GM18505 (cell line): Measurements from ENCODE around the gene TMC1.
"Not testable (repeated sequence)": the region's sequence is repeated elsewhere in the genome, so short reads cannot be mapped to it uniquely, and the experiment has no call there.

Source experiments
- ATAC-seq: cut with Tn5 transposase; IDR thresholded peaks from one replicate; pipeline ENCODE4 v1.9.1; 2021; ENCODE audit not compliant: unreplicated experiment
- POLR2A ChIP-seq: IDR thresholded peaks from 4 replicates; pipeline ENCODE4 v1.6.1; 2011; ENCODE audit warnings: borderline replicate concordance; ENCODE audit not compliant: insufficient read depth, insufficient read length; ENCODE audit errors: extremely low read depth

TMC1 gene

DNA sequence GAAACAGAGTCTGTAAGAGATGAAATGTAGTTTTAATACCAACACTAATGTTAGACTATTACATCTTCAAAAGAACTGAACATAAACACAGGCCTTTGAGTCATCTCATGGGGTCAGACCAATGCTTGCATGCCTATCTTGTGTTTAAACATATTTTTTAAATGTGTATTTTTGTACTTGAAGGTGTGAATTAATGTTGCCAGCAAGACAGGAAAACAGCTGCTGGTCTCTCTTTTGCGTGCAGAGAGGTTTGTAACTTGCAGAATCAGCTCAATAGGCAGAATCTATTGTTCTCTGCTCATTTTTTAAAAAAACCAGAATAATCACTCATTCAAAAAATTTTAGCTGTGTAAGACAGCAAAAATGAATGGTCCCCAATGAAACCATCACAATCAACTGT, 251.3 kb downstream of the TMC1 start:
- no peak for ATAC-seq
- no peak for TF ChIP-seq POLR2A

DNA sequence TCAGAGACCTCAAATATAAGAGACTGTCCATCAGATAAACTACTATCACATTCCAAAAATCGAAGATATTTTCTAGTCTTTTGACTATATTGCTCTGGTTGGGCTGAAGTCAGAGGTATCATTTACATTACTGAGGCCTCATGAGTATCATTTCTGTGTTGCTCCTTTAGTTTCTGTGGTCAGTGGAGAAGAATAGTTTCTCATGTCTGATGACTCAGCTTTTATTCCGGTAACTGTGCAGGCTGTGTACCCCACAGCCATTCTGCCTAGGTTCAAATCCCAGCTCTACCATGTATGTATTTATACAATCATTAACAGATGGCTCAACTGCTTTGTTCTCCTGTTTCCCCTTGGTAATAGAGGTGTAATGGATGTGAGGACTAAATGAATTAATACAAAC, 252.2 kb downstream of the TMC1 start:
- ATAC-seq, result no peak
- no peak for TF ChIP-seq POLR2A

DNA sequence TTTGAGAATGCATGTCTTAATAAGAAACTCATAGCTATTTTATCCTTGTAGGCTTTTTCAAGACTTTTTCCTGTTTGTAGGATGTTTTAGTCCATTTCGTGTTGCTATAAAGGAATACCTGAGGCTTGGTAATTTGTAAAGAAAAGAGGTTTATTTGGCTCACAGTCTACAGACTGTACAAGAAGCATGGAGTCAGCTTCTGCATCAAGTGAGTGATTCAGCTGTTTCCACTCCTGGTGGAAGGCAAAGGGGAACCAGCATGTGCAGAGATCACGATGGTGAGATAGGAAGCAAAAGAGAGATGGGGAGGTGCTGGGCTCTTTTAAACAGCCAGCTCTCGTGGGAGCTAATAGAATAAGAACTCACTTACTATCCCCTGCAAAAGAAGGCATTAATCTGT, 254.2 kb downstream of the TMC1 start:
- no peak for TF ChIP-seq POLR2A
- ATAC-seq, result no peak

DNA sequence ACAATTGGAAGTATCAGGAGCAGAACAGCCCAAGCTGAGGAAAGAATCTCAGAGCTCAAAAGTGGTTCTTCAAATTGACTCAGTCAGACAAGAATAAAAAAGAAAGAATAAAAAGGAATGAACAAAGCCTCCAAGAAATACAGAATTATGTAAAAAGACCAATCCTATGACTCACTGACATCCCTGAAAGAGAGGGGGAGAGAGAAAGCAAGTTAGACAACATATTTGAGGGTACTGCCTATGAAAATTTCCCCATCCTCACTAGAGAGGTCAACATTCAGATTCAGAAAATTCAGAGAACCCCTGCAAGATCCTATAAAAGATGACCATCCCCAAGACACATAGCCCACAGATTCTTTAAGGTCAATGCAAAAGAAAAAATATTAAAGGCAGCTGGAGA, 258.2 kb downstream of the TMC1 start:
- ATAC-seq, result no peak
- no peak for TF ChIP-seq POLR2A

DNA sequence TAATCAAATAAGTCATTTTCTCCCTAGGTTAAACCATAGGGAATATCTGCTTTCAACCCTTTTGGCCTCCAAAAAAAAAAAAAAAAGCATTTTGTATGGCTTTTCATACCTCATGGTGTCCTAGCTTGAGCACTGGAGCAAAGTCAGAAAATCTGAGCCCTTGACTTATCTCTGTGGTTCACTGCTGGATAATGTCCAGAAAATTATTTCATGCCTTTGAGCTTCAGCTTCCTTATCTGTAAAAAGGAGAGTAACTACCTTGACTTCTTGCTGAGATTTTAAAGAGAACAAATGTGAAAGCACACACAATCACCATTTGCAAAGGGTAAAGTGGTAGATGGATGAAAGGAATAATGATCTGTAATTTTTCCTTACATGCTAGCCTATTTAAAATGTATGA, 265.5 kb downstream of the TMC1 start:
- no peak for ATAC-seq
- TF ChIP-seq POLR2A, result no peak

DNA sequence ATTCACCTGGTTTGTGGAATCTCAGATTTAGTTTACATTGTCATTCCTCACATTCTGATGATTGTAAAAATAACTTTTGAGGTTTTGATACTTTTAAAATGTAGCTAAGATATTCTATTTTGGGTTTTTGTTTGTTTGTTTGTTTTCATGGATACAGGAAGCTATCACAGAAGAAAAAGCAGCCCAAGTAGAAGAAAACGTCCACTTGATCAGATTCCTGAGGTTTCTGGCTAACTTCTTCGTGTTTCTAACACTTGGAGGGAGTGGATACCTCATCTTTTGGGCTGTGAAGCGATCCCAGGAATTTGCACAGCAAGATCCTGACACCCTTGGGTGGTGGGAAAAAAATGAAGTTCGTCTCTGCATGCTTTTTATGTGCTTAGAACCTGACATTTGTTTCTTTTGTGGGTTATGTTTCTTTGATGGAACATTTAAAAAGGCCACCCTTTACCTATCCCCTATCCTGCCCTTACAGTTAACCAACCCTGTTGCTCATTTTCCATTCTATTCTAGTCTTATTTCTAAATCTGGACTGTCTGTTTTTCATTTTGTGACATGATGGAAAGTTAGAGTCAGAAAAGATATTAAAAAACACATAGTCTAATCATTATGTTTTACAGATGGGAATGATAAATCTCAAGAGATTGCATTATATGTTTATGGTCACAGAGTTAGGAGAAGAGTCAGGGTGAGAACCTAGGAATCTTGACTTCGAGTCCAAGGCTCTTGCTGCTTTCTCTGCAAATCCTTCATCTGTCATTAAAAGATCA, 267.7 kb downstream of the TMC1 start:
- no peak for ATAC-seq
- no peak for TF ChIP-seq POLR2A

DNA sequence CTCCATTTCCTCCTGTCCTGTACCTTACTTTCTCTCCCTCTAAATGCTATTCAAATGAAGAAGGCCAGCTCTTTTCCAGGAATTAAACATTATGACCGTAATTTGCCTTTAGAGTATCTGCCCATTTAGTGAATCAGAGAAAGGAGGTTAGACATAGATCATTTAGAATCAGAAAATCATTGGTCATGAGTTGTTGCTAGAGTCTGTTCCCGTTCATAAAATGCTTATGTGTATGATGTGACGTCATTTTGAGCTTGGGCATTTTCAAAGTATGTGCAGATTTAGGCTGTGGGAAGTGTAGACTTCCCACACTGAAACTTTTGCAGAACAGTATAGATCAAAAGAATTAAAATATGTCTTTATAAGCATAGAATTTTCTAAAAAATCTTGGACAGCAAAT, 268.5 kb downstream of the TMC1 start:
- no peak for ATAC-seq
- no peak for TF ChIP-seq POLR2A

DNA sequence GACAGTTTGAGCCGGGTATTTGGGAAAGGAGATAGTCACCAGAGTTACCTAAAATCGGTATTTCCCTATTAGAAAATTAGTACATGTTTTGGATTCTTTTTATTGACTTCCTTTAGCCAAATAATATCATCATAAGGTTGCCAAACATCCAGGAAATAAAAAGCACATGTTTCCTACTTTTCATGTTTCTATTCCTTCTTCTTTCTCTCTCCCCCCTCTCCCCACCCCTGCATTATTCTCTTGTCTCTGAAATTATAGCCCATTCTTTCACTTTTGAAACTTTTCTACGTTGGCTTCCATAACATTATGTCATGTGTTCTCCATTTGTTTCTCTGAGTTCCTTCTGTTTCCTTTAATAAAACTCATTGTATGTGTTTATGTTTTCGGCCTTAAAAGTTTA, 269.6 kb downstream of the TMC1 start:
- ATAC-seq, result no peak
- TF ChIP-seq POLR2A, result no peak

DNA sequence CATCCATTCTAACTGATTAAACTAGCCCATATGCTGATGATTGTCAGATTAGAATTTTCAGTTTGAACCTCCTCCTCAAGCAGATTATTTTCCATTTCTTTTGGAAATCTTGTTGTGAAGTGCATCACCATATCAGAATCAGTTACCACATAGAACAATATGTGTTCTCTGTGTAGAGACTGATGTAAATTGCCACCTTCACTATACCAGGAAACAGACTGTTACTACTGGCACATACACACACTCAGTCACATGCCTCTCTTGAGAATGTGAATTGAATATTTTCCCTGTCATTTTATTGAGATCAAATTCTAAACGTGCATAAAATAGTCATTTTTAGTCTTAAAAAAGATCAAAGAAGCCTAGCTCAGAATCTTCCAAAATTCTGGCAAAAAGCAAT, 270.0 kb downstream of the TMC1 start:
- TF ChIP-seq POLR2A, result no peak
- ATAC-seq, result no peak

DNA sequence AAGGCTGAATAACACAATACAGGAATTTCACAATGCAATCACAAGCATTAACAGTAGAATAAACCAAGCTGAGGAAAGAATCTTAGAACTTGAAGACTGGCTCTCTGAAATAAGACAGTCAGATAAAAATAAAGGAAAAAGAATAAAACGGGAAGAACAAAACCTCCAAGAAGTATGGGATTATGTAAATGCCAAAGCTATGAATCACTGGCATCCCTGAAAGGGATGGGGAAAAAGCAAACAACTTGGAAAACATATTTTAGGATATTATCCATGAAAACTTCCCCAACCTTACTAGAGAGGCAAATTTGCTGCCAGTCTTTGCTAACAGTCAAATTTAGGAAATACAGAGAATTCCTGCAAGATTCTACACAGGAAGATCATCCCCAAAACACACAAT, 273.5 kb downstream of the TMC1 start:
- ATAC-seq, result no peak
- TF ChIP-seq POLR2A, result no peak

DNA sequence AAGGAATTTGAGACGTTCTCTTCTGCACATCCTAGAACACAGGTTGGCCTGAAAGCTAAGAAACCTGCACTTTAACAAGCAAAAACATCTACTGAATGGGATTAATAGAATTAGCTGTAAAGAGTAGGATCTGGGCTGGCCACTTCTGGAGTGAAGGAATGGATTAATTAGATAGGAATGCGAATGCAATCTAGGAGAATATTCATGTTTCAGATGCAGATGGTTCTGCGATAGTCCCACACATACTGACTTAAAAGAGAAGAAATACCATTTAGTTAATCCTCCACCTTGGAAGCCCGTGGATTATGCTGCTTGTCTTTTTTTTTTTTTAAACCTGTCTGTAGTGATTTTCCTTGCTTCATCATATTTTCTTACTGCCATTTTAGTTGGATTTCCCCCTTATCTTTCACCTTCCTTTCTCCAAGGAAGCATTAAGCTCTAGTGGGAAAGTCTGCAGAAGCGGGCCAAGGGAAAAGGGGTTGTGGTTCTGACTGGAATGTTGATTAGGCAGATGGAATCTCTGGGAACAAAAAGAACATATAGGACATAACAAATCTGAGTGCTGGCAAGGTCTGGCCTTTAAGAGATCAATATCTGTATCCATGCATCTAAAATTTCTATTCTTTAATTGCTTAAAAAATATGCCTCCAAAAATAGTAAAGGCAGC, 279.1 kb downstream of the TMC1 start:
- ATAC-seq, result no peak
- TF ChIP-seq POLR2A, result no peak

DNA sequence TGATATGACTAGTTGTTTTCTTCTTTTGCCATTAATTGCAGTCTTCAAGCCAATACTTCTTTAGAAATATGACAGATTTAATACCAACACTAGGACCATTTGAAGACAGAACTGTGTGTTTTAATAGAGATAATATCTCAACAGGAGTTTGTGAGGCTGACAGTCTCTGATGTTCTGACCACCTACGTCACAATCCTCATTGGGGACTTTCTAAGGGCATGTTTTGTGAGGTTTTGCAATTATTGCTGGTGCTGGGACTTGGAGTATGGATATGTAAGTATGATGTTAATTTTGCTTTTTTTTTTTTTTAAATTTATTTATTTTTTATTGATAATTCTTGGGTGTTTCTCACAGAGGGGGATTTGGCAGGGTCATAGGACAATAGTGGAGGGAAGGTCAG, 283.8 kb downstream of the TMC1 start:
- TF ChIP-seq POLR2A, result no peak
- no peak for ATAC-seq

DNA sequence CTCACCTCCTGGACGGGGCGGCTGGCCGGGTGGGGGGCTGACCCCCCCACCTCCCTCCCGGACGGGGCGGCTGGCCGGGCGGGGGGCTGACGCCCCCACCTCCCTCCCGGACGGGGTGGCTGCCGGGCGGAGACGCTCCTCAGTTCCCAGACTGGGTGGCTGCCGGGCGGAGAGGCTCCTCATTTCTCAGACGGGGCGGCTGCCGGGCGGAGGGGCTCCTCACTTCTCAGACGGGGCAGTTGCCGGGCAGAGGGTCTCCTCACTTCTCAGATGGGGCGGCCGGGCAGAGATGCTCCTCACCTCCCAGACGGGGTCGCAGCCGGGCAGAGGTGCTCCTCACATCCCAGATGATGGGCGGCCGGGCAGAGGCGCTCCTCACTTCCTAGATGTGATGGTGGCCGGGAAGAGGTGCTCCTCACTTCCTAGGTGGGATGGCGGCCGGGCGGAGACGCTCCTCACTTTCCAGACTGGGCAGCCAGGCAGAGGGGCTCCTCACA, 285.0 kb downstream of the TMC1 start:
- not testable (repeated sequence) for ATAC-seq

DNA sequence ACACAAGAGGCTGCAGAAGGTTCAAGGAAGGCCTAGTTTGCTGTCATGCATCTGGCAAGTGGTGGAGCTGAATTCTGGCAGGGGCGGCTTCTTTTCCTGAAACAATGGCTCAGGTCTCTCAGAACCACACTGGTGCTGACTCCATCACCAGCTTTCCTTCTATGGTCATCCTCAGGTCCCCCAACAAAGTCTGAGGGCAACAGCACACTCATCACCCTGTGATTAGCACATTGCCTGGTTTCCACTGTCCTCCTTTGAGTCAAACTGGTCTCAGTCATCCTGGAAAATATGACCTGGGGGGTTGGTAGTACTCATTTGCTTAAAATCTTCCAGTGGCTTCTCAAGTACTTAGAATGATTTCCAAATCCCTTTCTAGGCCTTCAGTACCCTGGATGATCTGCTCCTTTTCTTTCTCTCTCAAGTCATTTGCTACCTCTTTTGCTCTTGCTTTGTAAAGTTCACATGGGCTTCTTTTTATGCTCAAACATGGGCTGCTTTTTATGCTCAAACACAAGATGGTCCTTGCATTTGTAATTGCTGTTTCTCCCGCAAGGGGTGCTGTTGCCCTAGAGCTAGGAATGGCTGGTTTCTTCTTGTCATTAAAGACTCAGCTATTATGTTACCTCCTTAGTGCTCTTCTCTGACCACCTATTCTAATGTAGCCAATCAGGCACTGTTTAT, 286.5 kb downstream of the TMC1 start:
- TF ChIP-seq POLR2A, result no peak
- ATAC-seq, result no peak

DNA sequence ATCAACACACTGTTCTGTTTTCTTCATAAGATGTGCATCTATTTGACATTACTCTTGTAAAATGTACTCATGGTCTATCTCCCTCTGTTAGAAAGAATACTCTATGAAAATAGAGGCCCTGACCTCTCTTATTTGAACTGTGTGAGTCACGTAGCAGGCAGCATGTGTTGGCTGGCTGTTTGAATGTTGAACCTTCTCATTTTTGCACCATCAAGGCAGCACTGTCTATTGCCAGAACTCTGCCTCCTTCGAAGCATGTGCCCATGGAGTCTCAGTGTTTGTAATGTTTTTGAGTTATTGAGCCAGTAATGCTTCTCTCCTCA, 287.0 kb downstream of the TMC1 start:
- TF ChIP-seq POLR2A, result no peak
- ATAC-seq, result no peak

DNA sequence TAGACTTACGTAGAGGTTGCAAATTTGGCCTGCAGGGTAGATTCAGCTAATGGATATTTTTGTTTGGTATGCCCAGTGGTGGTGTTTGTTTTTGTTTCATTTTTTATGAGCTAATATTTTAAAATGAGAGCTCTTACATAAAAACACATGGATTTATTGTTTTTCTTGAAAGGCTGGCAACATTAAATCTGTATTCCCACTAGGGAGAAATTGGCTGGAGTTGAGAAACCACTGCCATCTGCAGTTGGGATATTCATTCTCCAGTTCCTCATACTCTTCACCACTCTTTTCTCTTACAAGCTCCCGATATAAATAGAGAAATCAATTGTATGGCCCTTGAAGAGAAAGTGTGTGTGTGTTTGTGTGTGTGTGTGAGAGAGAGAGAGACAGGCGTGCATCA, 288.2 kb downstream of the TMC1 start:
- TF ChIP-seq POLR2A, result no peak
- no peak for ATAC-seq
